ENCODE data around the gene PVR.

- TF ChIP-seq, protein P1, sequence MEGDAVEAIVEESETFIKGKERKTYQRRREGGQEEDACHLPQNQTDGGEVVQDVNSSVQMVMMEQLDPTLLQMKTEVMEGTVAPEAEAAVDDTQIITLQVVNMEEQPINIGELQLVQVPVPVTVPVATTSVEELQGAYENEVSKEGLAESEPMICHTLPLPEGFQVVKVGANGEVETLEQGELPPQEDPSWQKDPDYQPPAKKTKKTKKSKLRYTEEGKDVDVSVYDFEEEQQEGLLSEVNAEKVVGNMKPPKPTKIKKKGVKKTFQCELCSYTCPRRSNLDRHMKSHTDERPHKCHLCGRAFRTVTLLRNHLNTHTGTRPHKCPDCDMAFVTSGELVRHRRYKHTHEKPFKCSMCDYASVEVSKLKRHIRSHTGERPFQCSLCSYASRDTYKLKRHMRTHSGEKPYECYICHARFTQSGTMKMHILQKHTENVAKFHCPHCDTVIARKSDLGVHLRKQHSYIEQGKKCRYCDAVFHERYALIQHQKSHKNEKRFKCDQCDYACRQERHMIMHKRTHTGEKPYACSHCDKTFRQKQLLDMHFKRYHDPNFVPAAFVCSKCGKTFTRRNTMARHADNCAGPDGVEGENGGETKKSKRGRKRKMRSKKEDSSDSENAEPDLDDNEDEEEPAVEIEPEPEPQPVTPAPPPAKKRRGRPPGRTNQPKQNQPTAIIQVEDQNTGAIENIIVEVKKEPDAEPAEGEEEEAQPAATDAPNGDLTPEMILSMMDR (IDR thresholded peaks at IDR 0.05): no peak
- no peak for TF ChIP-seq POLR2A (IDR thresholded peaks at IDR 0.05)
- no peak for TF ChIP-seq POLR2AphosphoS5 (IDR thresholded peaks at IDR 0.05)
Measured at GRCh38 chr19:44698492-44699201, 54.9 kb downstream of the PVR start, which contains the start of gene CEACAM16.

All from breast epithelium (tissue), 3 donors.